D341Med (cell line): Measurements from ENCODE around the gene QSOX1.

Experiments used
- DNase-seq: peaks from one replicate; pipeline ENCODE4 v3.0.0; 2012; ENCODE audit warnings: low spot score

Gene QSOX1

DNA sequence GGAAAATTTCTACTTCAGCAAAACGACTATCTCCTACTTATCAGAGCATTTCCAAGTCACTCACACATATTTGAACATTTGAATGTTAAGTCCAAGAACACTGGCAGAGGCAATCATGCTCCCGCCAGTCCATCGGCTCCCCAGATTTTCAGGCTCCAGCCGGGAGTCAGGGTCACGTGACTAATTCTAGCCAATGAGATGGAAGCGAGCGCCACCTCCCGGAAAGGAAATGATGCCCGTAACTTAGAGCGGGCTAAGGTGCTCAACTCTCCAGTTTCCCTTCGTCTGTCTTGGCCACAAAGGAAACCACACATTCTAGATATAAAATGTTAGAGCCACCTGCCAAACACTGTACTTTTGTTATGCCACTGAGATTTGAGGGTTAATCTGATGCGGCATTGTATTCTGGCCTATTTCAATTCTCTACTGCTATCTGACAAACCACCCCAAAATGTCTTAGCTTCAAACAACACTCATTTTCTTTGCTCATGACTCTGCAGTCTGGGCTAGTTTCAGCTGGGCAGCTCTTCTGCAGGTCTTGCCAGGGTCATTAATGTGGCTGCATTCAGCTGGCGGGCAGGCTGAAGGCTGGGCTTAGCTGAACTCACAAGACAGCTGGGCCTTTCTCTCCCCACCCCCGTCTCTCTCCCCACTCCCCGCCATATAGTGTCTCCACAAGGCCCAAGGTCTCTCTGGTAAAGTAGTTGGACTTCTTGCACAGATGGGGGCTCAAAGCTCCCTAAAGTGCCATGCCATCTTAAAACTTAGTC lies 58.9 kb downstream of the QSOX1 start:
- no peak for DNase-seq

DNA sequence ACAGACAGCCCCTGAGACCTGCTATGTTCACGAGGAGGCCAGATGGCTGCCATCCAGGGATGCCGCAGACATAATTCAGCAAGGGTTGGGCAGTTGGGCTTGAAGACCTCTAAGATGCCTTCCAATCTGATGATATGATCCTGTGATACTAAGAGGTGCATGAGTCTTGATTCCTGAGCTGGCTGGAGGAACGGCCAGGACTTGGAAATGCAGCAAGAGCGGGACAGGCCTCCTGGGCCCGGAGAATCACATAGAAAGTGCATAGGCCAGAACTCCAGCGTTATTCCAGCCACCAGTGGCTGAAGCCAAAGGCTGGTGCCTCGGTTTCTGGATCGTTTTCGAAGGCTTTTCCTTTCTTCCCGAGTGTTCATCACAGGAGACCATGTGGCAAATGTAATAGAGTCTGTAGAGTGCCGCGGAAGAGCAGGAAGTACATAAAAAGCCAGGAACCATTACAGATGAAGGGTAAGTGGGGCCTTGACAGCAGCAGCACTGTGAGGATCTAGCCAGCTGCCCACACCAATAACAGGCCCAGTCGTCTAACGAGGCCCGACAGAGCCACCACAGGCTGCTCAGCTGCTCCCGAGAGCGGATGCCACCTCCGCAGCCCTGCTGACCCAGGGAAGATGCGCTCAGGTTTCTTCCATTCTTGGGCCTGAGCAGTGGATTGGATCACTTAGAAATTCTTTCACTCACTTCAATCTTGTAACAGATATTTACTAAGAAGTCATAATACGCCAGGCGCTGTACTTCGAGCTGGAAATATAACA lies 61.4 kb downstream of the QSOX1 start:
- no peak for DNase-seq

DNA sequence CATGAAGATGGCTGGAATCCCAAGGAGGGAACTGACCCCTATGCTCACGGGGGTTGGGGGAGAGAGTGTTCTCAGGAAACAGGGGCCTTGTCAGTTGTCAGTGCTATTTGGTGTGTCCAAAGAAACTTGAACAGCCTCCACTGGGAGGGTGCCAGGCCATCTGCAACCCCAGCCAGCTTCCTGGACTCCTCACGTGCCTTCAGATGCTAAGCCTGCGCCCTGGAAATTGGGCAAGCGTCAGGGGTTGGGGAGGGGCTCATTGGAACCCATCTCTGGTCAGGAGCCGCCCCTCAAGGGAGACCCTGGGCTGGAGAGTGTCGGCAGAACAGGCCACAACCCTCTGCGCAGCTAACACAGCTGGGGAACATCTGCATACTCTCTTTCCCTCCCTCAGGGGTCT lies 62.3 kb downstream of the QSOX1 start:
- no peak for DNase-seq

DNA sequence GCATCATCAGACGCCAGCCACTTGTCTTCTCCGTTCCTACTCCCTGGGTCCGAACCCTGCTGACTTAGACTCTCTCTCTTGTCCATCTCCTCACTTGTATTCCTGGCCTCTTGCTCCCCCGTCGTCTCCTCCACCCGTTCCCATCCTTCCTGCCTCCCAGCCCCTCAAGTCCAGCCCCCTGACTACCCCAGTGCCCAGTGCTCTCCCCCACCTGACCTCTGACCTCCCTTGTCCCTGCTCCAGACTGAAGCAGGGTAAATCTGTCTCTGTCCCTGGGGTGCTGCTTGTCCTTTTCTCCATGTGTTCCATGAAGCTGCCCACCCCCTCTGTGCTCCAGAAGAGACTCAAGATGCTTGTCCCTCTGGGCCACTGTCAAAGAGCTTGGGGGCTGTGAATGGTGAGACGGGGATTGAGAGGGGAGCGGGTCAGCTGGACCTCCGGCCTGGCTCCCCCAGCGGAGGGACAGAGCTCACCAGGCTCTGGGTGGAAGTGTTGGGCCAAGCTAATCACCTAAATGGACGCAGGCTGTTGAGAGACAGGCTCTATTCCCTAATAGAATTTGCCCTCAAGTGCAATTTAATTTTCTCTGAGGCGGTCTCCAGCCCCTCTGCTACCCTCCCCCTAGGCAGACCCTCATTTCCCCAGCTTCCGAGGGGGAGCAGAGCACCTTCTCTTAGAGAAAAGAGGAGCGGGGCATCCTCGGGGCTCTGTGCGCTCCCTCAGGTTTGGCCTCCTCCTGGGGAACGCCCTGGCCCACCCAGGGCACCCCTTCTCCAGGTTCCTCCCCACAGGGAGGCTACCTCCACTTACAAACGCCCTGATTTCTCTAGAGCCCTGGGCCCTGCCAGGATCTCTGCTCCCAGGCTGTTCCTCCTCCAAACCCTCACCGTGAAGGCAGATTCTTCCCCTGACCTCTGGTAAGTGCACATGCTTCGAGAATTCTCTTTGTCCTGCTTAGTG lies 64.4 kb downstream of the QSOX1 start:
- no peak for DNase-seq

DNA sequence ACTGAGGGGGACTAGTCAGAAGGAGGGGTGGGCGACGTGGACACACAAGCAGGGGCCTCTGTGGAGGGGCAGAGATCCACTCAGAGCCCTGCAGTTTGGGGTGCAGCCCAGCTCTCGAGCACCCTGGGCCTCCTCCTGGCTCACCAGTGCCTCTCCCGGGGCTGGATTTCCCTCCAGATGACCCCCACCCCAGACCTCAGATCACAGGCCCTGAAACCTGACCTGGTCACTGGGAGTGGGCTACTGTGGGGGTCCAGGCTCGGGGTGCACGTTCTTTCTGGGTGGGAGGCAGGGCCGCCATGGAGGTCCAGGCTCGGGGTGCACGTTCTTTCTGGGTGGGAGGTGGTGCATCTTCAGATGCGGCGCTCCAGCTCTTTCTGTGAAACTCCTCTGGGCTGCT lies 65.1 kb downstream of the QSOX1 start:
- DNase-seq = no peak

DNA sequence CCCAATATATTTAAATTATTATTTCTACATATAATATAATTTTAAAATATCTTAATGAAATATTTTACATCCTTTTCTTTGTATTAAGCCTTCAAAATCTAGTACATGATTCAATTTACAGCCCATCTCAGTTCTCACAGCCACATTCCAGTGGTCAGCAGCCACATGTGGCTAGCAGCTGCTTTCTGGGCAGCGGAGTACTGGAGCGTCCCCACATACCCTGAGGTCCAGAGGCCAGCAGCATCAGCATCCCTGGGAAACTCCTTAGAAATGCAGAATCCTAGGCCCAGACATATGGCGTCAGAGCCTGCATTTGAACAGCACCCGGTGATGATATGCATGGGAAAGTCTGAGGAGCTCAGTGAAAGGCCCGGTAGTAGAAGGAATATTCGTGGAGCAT lies 66.8 kb downstream of the QSOX1 start:
- DNase-seq = no peak

DNA sequence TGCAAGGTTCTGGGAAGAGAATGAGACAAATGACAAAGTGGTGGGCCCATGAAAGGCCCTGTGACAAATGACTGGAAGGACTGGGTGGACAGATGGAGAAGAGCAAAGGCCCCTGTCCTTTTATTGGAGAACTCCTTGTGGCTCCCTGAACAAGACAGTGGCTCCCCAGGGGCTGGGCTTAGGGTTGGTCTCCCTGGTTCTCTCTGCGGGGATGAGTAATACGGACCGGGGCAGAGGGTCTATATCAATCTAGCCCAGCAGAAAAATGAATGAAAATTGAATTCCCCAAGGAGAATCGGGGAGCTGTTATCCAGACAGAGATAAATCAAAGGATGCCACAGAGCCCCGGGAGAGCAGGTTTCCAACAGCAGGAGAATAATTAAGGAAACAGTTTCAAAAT lies 70.2 kb downstream of the QSOX1 start:
- no peak for DNase-seq

DNA sequence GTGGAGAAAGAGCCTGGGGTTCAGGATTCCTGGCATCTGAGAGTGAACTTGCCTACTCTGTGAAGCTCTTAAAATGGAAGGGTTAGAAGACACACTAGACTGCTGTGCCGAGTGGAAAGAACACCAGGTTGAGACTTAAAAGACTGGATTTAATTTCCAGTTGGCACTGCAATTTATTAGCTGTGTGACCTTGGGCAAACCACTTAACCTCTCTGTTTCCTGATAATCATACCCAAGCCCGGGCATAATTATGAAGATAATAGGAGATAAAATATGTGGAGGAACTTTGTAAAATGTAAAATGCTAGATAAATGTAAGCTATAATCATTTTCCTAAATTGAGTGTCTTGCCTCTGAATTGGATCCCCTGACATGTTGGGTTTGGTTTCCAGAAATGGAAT lies 70.7 kb downstream of the QSOX1 start:
- no peak for DNase-seq

DNA sequence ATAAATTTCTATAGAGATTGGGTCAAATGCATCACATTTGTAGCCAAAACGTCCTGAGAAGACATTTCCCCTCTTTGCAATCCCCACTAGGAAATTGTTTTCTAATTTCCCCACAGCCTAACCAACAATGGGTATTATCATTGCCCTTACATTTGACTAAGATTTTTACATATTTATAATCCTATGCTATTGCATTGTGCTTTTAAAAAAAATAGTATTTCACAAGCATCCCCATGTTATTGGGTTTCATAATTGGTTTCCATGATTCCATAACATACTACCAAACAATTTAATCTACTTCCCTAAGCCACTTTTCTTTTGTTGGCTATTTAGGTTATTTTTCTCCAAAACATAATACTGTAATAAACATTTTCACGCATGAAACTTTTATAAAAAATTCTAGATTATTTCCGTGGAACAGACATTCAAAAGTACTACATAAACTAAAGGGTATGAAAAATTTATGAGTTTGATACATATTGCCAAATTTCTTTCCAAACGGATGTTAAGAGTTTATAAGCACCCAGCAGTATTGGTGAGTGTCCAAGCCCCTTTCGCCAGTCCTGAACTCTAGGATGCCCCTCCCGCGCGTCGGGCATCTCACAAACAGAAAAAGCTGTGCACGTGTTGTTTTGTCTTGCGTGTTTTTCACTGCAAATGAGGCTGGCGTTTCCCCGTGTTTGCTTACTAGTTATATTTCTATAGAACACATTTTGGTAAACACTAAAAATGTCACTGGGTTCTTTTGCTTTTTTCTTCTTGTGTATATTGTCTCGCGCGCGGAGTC lies 73.4 kb downstream of the QSOX1 start:
- no peak for DNase-seq

DNA sequence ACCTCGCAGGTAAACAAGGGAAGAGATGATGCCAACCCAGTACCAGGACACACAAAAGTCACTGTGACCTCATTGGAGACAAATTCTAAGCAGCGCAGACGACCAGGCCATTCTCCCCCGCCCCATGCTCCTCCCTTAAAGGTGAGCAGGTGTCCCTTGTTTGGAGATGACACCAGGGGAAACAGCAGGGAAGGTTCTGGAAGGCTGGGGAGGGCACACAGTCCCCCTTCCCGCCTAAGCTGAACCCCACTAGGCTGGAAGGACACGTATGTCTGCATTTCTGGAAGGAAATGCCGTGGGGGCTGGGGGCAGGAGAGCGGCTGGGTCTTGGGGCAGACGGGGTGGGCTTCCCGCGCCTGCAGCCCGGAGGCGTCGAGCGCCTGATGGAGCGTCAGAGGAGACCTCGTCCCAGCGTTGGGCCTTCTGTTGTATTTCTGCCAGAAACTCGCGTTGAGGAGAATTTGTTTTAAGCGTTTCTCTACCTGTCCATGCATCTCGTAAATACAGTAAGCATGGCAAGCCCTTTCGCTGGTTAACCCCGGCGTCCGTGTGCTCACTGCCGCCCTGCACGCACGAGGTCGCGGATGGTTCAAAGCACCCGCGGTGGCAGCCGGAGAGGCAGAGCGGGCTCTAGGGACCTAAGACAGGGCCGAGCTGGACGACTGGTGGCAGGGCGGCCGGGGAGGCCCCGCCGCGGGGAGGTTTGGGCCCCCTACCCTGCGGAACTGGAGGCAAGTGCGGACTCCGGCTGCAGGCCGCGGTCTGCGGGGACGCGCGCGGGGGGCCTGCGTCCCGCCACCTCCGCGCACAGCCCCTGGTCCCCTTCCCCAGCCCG lies 74.2 kb downstream of the QSOX1 start:
- DNase-seq = peak; percentile 67

DNA sequence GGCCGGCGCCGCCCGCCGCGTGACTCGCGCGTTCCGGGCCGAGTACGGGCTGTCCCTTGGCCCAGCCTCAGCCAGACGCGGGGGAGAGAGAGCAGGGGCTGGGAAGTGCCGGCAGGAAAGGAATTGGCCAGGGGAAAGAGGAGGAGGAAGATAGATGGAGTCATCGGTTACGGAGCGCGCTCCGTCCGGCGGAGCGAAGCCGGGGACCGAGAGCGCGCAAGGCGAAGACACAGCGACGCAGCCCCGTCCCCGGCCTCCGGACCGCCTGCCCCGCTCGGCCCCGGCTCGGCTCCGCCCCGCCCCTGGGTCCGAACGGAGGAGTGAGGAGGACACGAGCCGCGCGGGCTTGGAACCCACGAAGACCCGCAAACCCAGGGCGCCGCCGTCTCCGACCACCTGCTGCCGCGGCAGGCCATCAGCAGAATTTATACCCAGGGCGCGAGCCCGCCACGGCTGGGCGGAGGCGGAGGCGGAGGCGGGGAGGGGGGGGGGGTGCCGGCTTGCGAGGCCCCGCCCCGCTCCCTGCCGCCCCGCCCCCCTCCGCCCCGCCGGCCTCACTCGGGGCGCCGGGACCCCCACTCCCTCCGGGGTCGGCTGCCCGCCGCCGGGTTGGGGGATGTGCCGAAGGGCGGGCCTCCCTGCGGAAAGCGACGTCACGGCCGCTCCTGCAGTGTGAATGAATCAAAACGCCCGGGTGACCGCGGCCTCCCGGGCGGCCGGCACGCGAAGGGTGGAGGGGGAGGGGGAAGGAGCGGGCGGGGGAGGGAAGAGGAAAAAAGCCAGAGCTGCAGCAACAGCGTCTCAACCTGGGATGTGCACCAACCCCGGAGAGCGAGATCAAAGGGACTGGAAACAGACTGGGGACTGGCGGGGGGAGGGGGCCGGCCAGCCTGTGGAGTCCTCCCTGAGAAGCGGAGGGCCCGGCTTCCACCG lies 75.1 kb downstream of the QSOX1 start, which contains the start of gene LHX4:
Gene LHX4 (plus strand): TSS at position 782 of the 933 bp plus-strand sequence. CDS start 266 bp downstream, outside the sequence.
- peak; percentile 89 for DNase-seq

DNA sequence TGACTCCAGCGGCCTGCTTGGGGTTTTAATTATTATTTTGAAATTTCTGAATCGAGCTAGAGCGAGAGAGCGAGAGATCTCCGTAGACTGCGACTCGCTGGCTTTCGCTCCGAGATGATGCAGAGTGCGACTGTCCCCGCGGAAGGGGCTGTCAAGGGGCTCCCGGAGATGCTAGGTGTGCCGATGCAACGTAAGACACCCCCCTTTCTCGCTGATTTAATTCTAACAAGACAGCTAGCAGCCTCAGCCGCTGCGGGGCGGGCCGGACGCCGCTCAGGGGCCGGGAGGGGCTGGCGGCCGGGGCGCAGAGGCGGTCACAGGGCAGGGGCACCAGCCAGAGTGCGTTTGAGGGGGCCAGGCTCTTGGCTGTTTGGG lies 75.7 kb downstream of the QSOX1 start:
- peak; percentile 64 for DNase-seq

DNA sequence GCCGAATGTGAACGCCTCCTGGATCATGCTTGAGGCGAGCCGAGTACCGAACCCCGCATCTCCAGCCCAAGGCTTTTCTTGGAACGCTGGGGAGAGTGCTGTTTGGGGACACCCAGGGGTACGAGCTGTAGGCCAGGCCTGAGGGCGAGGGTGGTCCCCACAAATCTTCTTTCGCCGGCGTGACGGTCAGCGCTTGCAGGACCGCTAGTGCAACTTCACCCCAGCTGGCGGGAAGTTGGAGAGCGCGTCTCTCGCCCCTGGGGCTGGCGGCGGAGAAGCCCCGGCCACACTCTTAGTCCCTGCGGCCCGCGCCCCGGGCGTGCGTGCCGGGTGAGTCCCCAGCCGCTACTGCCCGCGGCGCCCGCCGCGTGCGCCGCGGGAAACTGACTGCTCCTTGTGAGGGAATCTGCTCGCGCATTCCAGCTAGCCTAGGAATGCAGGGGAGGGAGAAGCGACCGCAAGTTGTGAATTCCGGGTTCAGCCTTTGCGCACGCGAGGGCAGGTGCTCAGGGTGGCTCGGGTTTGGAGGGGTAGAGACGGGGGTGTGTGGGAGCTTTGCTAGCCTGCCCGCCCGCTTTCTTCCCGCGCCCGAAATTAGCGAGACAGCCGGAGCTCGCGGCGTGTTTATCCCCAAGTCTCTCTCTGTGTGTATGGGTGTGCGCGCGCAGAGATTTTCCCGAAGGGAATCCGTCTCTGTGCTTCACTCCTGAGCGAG lies 76.3 kb downstream of the QSOX1 start:
- peak; percentile 73 for DNase-seq

DNA sequence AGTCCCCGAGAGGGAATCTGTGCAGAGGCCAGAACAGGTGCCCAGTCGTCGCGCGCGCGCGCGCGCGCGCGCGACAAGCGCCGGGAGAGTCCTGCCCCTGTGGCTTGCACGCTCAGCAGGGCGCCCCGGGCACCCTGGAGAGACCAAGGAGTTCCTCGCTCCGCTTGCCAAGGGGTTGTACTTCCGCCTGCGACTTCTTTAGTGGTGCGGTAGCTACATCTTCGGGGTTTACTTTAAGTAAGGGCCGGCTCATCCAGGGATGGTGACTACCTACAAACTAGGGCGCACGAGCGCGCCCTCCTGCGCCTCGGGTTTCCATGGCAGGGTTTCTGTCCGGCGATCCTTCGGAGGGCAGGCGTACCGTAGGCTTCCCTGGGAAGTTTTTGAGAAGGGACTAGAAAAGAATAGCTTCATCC lies 76.8 kb downstream of the QSOX1 start:
- DNase-seq = peak; percentile 76

DNA sequence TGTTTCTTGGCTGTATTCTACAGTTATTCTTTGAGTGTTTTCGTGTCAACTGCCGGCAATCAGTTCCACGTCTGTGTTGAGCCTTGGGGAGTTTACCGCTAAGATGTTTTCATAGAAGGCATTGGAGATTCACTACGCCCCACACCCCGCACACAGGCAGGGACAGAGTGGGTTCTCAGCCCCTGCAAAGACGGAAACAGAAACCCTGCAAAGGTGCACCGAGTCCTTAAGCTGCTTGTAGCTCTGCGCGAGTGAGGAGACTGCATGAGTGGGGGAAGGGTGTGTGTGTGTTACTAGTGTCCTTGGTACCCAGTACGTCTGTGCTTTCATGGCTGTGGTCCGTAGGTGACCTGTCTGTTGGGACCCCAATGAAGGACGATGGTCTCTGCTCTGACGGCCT lies 77.3 kb downstream of the QSOX1 start:
- DNase-seq = no peak

DNA sequence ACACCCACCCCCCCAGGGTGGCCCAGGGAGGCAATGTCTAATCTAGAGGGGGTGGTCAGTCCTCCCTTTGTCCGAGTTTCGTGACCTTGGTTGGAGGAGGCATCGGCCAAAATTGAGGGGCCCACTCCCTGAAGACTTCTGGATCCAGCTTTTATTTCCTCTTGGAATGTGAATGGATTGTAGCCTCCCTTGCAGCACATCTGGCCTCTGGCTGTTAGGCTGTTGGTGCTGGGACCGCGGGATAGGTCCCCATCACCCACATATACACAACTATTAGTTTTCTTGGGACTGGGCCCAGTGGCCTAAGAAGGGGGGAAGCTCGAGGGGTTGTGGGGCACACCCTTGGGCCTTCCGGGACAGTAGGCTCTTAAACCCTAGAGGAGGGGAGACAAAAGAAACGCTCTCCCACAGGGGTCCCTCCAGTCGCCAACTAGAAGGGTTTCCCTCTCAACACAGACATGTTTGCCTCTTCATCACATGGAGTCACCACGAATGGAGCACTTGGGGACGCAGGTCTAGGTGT lies 77.9 kb downstream of the QSOX1 start:
- DNase-seq = no peak

DNA sequence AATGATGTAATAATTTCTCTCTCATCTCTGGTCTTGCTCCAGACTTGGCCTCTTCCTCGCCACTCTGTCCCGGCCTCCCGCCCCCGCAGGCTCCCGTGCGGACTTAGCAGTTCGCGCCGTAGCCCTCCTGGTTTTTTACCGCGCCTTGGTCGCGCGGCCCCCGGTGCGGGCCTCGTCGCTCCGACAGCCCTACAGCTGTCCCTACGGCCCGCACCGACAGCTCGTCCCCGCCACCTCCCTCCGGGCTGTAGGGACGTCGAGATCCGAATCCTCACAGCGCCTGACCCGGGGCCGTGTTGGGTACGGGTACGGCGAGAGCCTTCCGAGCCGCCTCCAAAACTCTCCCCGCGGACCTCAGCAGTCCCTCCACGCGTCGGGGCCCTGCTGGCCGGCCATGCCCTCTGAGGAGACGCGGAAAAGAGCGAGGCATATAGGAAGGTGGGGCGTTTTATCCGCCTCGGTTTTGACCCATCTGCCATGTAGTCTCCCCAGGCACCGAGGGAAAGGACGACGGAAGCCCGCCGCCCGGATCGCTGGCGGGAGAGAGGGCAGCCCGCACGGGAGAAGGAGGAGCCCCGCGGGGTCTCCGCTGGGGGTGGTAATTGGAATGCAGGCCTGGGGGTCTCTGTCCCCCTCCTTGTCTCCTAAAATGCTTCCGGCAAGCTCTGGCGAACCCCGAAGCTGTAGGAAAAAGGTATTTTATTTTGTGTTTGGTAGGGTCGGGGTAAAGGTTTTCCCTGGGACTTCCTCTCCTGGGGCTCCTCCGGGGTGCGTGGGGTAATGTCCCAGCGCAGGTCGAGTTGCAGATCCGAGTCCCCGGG lies 78.7 kb downstream of the QSOX1 start:
- DNase-seq = no peak
